Caki2 (cell line): ENCODE data around the gene HS6ST1. TPM values are rescaled to one million over a fixed set of nuclear protein-coding genes. Genes with fewer than 3 reads are reported as not detected.
"Not testable (repeated sequence)": the region's sequence is repeated elsewhere in the genome, so short reads cannot be mapped to it uniquely, and the experiment has no call there.

ENCODE experiments used
- DNase-seq: peaks from one replicate; pipeline ENCODE4 v3.0.0-alpha.2; 2015; ENCODE audit warnings: low read depth
- in situ Hi-C: cut with HindIII; loops from 2 replicates; pipeline ENCODE4 v1.10.0; 2016; ENCODE audit warnings: low sequenced_read_pairs, low pct_unique_long_range_greater_than_20kb, mixed read lengths
- total RNA-seq: library from RNA; depleted of rRNA; stranded (reverse); fragments of >200 nt; shearing (Covaris generic); gene quantifications from 2 replicates; pipeline ENCODE4 v1.2.3, GENCODE V29; 2014; ENCODE audit warnings: low replicate concordance

Gene HS6ST1
- total RNA-seq, 1 experiment from 2014 or later, result 23.8 TPM

- in situ Hi-C loops, result no loop called here
- no peak for DNase-seq
Measured at GRCh38 chr2:128324897-128325410, 6.3 kb upstream of the HS6ST1 start.

- no peak for DNase-seq
Measured at GRCh38 chr2:128324008-128324896, 5.6 kb upstream of the HS6ST1 start.

GRCh38 chr2:128323555-128323931 lies 4.9 kb upstream of the HS6ST1 start:
- DNase-seq, result no peak
- in situ Hi-C loops, result no loop called here

More at GRCh38 chr2:128324008-128324896, 5.6 kb upstream of the HS6ST1 start:
- in situ Hi-C loops, result no loop called here

- in situ Hi-C loops, result no loop called here
- DNase-seq, result no peak
Measured at GRCh38 chr2:128322715-128323554, 4.3 kb upstream of the HS6ST1 start.

- peak; percentile 78 for DNase-seq
- in situ Hi-C loops, result no loop called here
Measured at GRCh38 chr2:128321784-128322714, 3.4 kb upstream of the HS6ST1 start.

- in situ Hi-C loops, result no loop called here
- DNase-seq, result no peak
Measured at GRCh38 chr2:128320906-128321771, 2.5 kb upstream of the HS6ST1 start.

- in situ Hi-C loops, result no loop called here
Measured at GRCh38 chr2:128320192-128320905, 1.7 kb upstream of the HS6ST1 start.

GRCh38 chr2:128319631-128320191 lies 1.0 kb upstream of the HS6ST1 start:
- in situ Hi-C loops, result no loop called here
- DNase-seq, result no peak

More at GRCh38 chr2:128320192-128320905, 1.7 kb upstream of the HS6ST1 start:
- no peak for DNase-seq

- peak; percentile 22 for DNase-seq
- in situ Hi-C loops, result not testable (repeated sequence)
Measured at GRCh38 chr2:128318245-128318644, 423 bp downstream of the HS6ST1 start.

- in situ Hi-C loops, DNase-seq: not testable (repeated sequence)
Measured at GRCh38 chr2:128317899-128318225, 806 bp downstream of the HS6ST1 start.

- in situ Hi-C loops, result no loop called here
- DNase-seq, result no peak
Measured at GRCh38 chr2:128317181-128317898, 1.3 kb downstream of the HS6ST1 start.

- DNase-seq, result no peak
- in situ Hi-C loops, result no loop called here
Measured at GRCh38 chr2:128316777-128317180, 1.9 kb downstream of the HS6ST1 start.

- no peak for DNase-seq
- in situ Hi-C loops, result no loop called here
Measured at GRCh38 chr2:128315829-128316776, 2.6 kb downstream of the HS6ST1 start.

- in situ Hi-C loops, result no loop called here
- DNase-seq, result no peak
Measured at GRCh38 chr2:128315122-128315828, 3.4 kb downstream of the HS6ST1 start.
